Gastrocnemius medialis (tissue), 4 donors: ENCODE measurements around the gene PERM1. TPM values are rescaled to one million over a fixed set of nuclear protein-coding genes. Genes with fewer than 3 reads are reported as not detected.
"Not testable (repeated sequence)": the region's sequence is repeated elsewhere in the genome, so short reads cannot be mapped to it uniquely, and the experiment has no call there.

ENCODE experiments used
- ATAC-seq, 2 donors: fragments of 150-250 bp; one replicate each; pipeline ENCODE4 v1.9.1; 2016
- DNase-seq, 2 donors: peaks; one replicate each; pipeline ENCODE4 v3.0.0-alpha.2; 2019
- H3K27ac ChIP-seq, 4 donors: fragments of 200-600 bp; sonication (generic); 1 replicate in 1 of 4; 2 replicates in 3 of 4; pipeline ENCODE4 v1.5.1; 2016 to 2018; ENCODE audit warnings: mild to moderate bottlenecking in 2 of 4, moderate library complexity in 1 of 4
- H3K27me3 ChIP-seq, 3 donors: fragments of 200-600 bp; sonication (generic) in 2 of 3; 1 replicate in 1 of 3; 2 replicates in 2 of 3; pipeline versions ENCODE4 v1.5.1 to v1.6.0; 2016 to 2019; ENCODE audit warnings: mild to moderate bottlenecking in 1 of 3, moderate library complexity in 1 of 3
- H3K36me3 ChIP-seq, 2 donors: fragments of 200-600 bp; sonication (generic) in 1 of 2; one replicate each; pipeline ENCODE4 v1.5.1; 2017 to 2018
- H3K4me1 ChIP-seq, 2 donors: fragments of 200-600 bp; sonication (generic) in 1 of 2; one replicate each; pipeline ENCODE4 v1.5.1; 2016 to 2017; ENCODE audit warnings: mild to moderate bottlenecking in 2 of 2
- H3K4me3 ChIP-seq, 4 donors: fragments of 200-600 bp; sonication (generic) in 3 of 4; 1 replicate in 1 of 4; 2 replicates in 3 of 4; pipeline ENCODE4 v1.5.1; 2016 to 2019; ENCODE audit warnings: mild to moderate bottlenecking in 2 of 4
- H3K9me3 ChIP-seq, 3 donors: fragments of 200-600 bp; sonication (generic) in 2 of 3; 1 replicate in 1 of 3; 2 replicates in 2 of 3; pipeline ENCODE4 v1.5.1; 2016 to 2019
- CTCF ChIP-seq, 5 experiments: fragments of 450-650 bp in 3 of 5; fragments of 200-600 bp in 2 of 5; sonication (generic) in 2 of 5; IDR thresholded peaks in 4 of 5; conservative IDR thresholded peaks in 1 of 5; 1 replicate in 4 of 5; 2 replicates in 1 of 5; pipeline ENCODE4 v1.5.1; 2016 to 2019; ENCODE audit warnings: antibody characterized with exemption in 5 of 5, mild to moderate bottlenecking in 3 of 5, moderate library complexity in 3 of 5
- POLR2A ChIP-seq, 2 donors: fragments of 450-650 bp; IDR thresholded peaks; one replicate each; pipeline ENCODE4 v1.6.1; 2017; ENCODE audit warnings: antibody characterized with exemption in 2 of 2, mild to moderate bottlenecking in 2 of 2, moderate library complexity in 2 of 2
- in situ Hi-C, 4 donors: fragments of 200-750 bp; cut with MboI; loops; one replicate each; pipeline versions ENCODE4 v1.15.0 to v1.8.0; 2017; ENCODE audit warnings: low sequenced_read_pairs in 4 of 4
- intact Hi-C: fragments of 100-400 bp; cut with DNase I; formaldehyde crosslinking; loops from one replicate; pipeline ENCODE4 v1.15.1; 2023; ENCODE audit warnings: low total_unique reads
- total RNA-seq, 4 donors: library from RNA; depleted of rRNA; stranded (reverse); fragments of >200 nt; gene quantifications; one replicate each; pipeline versions ENCODE4 v1.1.0 to v1.2.3, GENCODE V29; 2016

The PERM1 gene
- total RNA-seq, 4 donors from 2014 or later, result 38.9 to 218 (median 98.8) TPM

DNA sequence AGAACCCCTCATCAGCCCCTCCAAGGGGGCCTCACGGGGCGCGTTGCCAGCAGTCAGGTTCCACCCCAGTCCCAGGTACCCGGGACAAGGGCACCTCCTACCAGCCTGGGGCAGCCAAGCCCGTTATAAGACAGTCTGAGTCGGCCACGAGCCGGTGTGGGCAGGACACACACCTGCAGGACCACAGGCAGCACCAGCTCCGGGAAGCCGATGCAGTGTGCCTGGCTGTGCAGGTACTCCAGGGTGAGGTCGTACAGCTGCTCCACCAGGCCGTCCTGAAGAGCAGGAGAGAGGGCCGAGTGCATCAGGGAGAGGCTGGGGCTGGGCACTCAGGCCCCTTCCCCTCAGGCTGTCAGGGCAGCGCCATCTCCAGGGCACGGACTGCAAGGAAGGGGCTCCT lies 33.9 kb downstream of the PERM1 start:
- no peak for DNase-seq
- no peak for ATAC-seq
- H3K27me3 ChIP-seq, result peaks cover under 1 to 4% (median under 1%) of the 10 kb centered on the region in 3 donors
- intact Hi-C loops (no loop called here), in situ Hi-C loops (no loop called here)
- no peak overlapping the region for H3K27ac ChIP-seq
- H3K36me3 ChIP-seq, result peaks cover 0 to 78% of the 10 kb centered on the region in 2 donors
- no peaks in the 10 kb centered on the region for H3K9me3 ChIP-seq
- no peaks in the 10 kb centered on the region for H3K4me1 ChIP-seq
- no peak for TF ChIP-seq POLR2A (IDR thresholded peaks at IDR 0.05)
- no peak for TF ChIP-seq CTCF (IDR thresholded peaks at IDR 0.05 in 4 of 5, conservative IDR thresholded peaks at IDR 0.05 in 1 of 5)
- no peak overlapping the region for H3K4me3 ChIP-seq

- H3K9me3 ChIP-seq, H3K4me3 ChIP-seq, intact Hi-C loops, H3K27ac ChIP-seq, ATAC-seq, in situ Hi-C loops, H3K4me1 ChIP-seq, DNase-seq: not testable (repeated sequence)
- Histone ChIP-seq H3K36me3 (peaks cover 0 to 67% of the 10 kb centered on the region in 2 donors), H3K27me3 (peaks cover 12 to 15% (median 12%) of the 10 kb centered on the region in 3 donors)
These were observed 35.1 kb downstream of the PERM1 start for GRCh38 chr1:946811-947210.

DNA sequence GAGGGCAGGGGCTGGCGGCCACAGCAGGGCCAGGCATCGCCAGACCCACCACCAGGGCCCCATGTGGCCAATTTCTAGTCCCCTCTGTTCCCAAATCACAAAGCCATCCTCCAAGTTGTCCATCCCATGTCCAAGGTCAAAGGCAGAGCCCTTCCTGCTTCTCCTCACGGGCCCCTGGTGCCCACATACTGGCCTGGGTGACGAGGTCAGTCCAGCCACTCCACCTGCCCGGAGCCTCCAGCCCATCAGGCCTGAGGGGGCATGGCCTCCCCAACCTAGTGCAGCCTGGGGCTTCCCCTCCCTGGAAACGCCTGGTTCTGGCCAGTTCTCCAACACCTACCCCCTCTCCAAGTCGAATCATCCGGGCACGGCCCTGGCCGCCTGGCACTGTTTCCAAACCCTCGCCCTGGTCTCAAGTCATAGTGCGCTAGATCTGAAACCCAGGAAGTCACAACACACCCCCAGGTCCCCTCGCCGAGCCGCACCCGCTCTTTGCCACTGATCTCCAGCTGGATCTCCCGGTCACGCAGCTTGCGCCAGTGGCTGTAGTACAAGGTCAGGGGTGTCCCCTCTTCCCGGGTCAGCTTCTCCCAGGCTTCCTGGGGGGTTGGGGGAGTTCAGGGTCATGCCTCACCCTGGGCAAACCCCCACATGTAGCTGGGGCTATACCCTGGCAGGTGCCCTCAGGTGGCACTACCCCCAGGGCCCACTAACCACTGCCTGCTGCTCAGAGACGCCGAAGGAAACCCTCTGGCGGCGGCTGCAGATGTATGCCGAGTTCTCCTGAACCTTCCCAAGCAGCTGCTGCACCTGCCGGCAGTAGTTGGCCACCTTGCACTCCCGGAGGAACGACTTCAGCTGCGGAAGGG lies 36.0 kb downstream of the PERM1 start:
- H3K27me3 ChIP-seq, result peaks cover 21 to 22% (median 21%) of the 10 kb centered on the region in 3 donors
- H3K36me3 ChIP-seq, result peaks cover 0 to 60% of the 10 kb centered on the region in 2 donors
- H3K27ac ChIP-seq, result no peak overlapping the region
- intact Hi-C loops (no loop called here), in situ Hi-C loops (no loop called here)
- H3K4me1 ChIP-seq, result peaks cover under 1 to 11% of the 10 kb centered on the region in 2 donors
- H3K9me3 ChIP-seq, result no peaks in the 10 kb centered on the region
- TF ChIP-seq POLR2A (IDR thresholded peaks at IDR 0.05) (no peak), CTCF (IDR thresholded peaks at IDR 0.05 in 4 of 5, conservative IDR thresholded peaks at IDR 0.05 in 1 of 5) (no peak)
- ATAC-seq, result no peak
- H3K4me3 ChIP-seq, result no peak overlapping the region
- DNase-seq, result no peak

DNA sequence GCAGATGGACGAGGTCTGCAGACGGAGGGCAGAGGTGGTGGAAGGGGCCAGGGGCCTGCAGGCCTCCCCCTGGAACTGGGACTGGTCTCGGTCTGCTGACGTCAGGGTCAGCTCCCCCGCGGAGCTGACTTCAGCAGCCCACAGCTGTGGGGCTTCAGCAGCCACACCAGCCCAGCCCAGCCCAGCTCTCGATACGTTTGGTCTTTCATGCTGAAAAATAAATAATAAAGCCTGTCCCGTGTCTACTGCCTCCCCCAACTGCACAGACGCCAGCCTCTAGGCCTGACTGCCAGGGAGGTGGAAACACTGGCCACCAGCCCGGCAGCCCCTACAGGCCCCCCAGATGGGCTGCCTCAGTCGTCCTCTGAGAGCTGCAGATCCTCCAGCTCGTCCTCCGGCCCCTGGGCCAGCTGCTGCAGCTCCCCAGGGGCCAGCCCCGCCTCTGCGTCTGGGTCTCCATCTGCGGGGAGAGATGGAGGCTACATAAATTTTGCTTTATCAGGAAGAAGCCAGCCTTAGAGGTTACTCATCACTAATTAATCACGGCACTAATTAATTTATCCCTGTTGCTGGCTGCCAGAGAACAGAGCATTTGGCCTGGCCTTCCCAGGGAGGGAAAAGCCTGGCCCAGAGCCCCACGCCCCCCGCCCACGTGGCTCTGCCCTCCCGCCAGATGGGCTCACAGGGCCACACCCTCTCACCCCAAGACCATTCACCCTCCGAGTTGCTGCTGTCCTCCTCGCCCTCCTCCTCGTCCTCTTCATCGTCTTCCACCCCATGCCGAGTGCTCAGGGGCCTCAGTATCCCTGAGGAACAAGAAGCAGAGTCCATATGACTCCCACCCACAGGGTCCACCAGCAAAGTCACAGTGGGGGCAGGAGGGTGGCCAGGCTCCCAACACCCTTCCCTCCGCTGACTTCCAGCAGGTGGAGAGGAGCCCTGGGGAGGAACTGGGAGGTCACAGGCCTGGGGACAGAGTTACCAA lies 37.3 kb downstream of the PERM1 start:
- in situ Hi-C loops (no loop called here), intact Hi-C loops (no loop called here)
- ATAC-seq, result no peak
- no peak overlapping the region for H3K4me3 ChIP-seq
- no peaks in the 10 kb centered on the region for H3K9me3 ChIP-seq
- H3K4me1 ChIP-seq, result peaks cover 9 to 20% of the 10 kb centered on the region in 2 donors
- no peak for DNase-seq
- H3K36me3 ChIP-seq, result peaks cover 0 to 48% of the 10 kb centered on the region in 2 donors
- H3K27ac ChIP-seq, result no peak overlapping the region
- TF ChIP-seq POLR2A (IDR thresholded peaks at IDR 0.05) (no peak), CTCF (IDR thresholded peaks at IDR 0.05 in 4 of 5, conservative IDR thresholded peaks at IDR 0.05 in 1 of 5) (no peak)
- H3K27me3 ChIP-seq, result peaks cover 30 to 32% (median 32%) of the 10 kb centered on the region in 3 donors
